Activated CD4-positive, alpha-beta T cell treated with anti-CD3 and anti-CD28 coated beads, Interleukin-2, amount 50 U/mL, for 16 hours (primary cell): ENCODE data around the gene TNK2.
"Not testable (repeated sequence)": the region's sequence is repeated elsewhere in the genome, so short reads cannot be mapped to it uniquely, and the experiment has no call there.

Experiments used
- DNase-seq: peaks from one replicate; pipeline ENCODE4 v3.0.0-alpha.2; 2020

Gene TNK2

DNA sequence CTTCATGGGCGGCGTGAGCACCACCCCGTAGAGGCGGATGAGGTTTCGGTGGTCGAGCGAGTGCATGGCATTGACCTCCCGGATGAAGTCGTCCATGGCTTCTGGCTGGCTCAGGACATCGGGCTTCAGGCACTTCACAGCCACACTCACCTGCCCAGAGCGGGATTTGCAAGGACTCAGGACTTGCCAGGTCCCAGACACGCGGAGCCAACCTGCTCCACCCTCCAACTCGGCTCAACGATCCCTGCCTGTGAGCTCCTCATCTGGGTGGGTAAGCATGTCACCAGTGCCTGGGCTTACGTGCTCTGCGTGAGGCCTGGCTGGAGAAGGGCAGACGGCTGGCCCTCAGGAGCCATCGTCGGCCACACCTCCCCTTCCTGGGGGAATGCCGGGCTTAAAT is 25.2 kb downstream of the TNK2 start:
- no peak for DNase-seq

DNA sequence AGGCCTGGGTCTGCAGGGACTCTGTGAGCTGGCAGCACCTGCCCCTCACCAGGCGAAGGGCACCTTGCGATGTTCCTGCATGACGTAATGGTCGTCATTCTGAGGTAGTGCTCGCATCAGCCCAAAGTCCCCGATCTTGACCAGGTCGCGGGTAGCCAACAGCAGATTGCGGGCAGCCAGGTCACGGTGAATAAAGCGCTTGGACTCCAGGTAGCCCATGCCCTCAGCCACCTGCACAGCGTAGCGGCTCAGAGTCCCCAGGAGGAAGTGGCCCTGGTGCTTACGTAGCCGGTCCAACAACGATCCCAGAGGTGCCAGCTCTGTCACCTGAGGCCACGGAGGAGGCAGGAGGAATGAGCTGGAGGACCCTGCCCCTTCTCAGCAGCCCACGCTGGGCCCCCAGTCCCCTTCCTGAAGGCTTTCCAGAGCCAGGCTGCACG is 26.3 kb downstream of the TNK2 start:
- DNase-seq, result no peak

DNA sequence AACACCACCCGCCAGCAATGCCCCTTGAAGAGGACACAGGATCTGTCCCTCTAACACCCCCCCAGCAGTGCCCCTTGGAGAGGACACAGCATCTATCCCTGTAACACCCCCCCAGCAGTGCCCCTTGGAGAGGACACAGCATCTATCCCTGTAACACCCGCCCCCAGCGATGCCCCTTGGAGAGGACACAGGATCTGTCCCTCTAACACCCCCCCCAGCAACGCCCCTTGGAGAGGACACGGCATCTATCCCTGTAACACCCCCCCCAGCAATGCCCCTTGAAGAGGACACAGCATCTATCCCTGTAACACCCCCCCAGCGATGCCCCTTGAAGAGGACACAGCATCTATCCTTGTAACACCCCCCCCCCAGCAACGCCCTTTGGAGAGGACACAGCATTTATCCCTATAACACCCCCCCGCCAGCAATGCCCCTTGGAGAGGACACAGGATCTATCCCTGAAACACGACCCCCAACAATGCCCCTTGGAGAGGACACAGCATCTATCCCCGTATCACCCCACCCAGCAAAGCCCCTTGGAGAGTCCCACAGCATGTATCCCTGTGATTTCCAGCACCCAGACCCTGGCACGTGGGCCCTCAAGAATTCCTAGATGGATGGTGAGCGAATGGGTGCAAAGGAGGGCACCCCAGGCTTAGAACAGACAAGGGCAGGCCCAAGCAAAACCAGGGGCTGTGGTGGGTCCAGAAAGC is 26.9 kb downstream of the TNK2 start:
- no peak for DNase-seq

DNA sequence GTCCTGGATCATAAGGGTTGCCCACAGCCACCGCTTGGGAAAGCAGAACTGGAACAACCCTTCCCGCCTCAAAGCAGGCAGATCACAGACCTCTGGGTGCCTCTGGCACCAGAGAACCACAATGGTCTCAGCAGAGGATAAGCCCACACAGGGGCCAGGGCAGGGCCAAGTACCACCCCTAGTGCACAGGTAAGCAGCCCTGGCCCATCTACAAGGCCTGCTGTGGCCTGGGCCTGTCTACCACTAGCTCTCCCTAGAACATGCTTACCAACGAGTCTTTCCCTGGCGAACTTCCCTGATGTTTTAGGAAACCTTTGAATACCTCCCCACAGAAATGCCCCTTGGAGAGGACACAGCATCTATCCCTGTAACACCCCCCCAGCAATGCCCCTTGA is 28.3 kb downstream of the TNK2 start:
- no peak for DNase-seq

- DNase-seq, result no peak
Observed at GRCh38 chr3:195879416-195880036, 28.8 kb downstream of the TNK2 start.

DNA sequence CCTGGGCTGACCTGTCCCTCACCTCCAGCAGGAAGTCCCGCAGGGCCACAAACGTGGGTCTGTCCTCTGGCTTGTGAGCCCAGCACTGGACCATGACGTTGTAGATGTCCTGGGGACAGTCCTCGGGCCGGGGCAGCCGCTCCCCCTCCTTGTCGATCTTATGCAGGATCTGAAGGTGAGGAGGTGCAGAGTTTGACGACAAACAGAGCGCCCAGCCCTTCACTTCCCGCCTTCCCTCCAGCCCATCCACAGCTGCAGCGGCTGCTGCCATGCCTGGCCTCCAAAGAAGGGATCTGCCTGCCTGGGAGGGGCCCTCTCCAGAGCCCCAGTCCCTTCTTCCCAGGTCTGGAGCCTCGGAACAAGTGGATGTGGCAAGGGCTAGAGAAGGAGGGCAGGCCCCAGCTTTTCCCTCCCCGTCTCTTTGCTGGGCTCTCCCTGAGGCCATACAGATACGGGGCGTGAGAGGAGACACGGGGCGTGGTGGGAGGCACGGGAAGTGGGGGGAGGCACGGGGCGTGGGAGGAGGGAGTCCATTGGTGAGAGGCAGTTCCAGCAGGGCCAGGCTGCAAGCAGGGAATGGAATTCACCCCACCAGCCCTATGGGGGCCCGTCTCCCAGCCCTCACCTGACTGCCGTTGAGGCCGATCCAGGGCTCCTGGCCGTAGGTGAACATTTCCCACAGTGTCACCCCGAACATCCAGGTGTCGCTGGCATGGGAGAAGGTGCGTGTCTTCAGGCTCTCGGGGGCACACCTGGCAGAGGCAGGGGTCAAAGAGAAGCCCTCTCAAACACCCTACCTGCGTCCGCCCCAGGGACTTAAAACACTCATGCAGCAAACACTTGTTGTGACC is 29.7 kb downstream of the TNK2 start:
- DNase-seq, result no peak

- no peak for DNase-seq
Observed at GRCh38 chr3:195877767-195878423, 30.5 kb downstream of the TNK2 start.

DNA sequence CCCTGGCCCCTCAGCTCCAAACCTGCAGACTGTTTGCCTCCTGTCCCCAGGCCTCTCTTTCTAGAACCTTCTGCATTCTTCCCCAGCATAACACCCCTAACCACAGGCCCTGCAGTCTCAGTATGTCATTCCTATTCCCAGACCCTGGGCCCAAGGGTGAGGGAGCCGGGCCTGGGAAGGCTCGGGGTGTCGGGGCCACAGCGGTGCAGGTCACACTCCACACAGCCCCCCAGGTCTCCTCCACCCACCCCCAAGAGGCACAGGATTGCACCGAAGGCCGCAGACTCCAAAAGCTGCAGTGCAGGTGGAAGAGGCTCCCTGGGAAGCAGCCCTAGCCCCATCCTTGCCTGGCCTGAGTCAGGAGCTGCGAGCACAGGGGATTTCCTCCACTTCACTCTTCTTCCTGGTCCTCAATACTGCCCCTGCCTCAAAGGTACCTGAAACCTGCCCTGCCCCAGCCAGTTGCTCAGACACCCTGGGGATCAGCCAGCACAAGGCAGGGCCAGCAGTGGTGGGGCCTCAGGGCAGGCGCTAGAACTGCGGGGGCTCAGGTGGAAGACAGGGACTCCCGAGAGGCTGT is 31.1 kb downstream of the TNK2 start:
- no peak for DNase-seq

GRCh38 chr3:195876297-195877064 is 31.9 kb downstream of the TNK2 start:
- peak; percentile 26 for DNase-seq

DNA sequence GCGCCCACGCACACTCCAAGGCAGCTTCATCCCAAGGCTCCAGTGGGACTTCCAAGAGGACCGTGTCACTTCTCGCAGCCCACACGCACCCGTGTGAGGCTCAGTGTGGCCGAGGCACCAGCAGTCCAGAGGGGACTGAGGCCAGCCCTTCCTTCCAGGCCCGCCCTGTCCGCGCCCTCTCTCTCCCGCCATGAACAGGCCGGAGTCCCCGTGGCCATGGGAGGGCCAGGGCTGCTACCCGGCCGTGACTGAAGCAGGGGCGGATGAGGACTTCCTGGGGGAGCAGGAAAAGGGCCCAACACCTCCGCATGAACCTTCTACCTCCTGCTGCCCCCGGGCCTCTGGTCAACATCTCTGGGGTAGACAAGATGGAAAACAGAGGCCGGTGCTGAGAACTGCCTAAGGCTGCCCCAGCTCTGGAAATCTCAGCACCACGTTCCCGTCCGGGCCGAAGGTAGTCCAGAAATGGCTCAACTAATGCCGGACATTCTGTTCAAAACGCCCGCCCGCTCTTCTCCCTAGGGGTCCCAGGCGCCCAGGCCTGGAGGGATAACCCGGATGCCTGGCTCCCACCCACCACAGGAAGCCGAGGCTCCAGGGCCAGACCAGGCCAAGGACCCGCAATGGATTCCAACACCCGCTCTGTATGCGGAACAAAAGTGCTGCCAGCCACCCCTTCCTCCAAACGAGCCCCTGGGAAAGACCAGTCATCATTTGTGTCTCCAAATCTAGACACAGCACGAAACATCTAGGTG is 32.7 kb downstream of the TNK2 start:
- DNase-seq, result no peak

- no peak for DNase-seq
Observed at GRCh38 chr3:195873971-195874370, 34.4 kb downstream of the TNK2 start.

DNA sequence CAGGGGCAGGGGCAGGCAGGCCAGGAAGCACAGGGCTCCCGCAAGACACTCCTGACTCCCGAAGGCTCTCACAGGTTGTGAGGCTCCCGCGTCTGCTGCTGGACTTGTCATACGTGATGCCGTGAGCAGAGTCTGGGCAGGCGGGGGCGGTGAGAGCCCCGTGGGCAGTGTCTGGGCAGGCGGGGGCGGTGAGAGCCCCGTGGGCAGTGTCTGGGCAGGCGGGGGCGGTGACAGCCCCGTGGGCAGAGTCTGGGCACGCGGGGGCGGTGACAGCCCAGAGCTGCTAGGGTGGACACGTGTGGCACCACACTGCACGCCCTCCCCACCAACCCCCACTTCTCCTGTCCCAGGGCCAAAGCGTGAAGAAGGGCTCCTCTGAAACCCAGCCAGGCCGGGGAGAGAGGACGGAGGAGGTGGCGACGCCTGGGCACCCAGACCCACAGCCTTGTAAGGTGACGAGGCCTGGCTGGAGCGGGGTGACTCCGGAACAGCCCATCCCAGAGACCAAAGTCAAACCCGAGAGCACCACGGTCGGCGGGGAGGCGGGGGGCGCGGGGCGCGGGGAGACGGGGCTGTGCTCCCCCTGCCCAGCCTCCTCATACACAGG is 35.0 kb downstream of the TNK2 start:
- no peak for DNase-seq

DNA sequence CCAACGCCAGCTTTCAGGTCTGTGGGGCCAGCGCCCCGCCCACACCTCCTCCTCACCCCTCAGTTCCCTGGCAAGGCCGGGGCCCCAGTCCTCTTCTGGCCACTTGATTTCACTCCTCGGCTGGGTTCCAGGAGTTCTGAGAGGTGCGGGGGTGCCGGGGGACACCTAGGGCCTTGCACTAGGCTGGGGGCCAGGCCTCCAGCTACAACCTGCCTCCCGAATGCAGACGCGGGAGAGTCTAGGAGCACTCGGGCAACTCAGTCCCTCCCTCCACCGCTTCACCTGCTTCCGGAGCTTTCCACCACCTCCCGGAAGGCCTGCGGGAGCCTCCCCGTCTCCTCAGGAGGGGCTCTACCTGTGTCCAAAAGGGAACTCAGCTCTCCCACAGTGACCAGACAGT is 35.6 kb downstream of the TNK2 start:
- DNase-seq, result no peak

DNA sequence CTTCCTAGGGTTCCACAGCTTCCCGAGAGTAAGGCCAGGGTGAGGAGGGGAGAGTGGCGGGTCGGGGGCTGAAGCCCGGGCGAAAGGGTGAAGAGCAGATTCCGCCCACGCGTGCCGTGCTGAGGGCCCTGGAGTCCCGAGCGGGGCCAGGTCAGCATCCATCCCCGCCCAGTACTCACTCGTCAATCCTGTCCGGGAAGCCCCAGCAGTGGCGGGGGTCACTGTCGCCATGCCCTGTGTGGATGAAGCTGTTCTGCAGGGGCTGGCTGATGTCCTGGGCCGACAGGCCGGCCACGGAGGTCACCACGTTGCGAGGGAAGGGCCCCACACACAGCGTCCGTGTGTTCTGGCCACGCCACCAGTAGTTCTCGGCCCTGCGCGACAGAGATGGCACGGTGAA is 36.3 kb downstream of the TNK2 start:
- no peak for DNase-seq

- not testable (repeated sequence) for DNase-seq
Observed at GRCh38 chr3:195871686-195872085, 36.7 kb downstream of the TNK2 start.

DNA sequence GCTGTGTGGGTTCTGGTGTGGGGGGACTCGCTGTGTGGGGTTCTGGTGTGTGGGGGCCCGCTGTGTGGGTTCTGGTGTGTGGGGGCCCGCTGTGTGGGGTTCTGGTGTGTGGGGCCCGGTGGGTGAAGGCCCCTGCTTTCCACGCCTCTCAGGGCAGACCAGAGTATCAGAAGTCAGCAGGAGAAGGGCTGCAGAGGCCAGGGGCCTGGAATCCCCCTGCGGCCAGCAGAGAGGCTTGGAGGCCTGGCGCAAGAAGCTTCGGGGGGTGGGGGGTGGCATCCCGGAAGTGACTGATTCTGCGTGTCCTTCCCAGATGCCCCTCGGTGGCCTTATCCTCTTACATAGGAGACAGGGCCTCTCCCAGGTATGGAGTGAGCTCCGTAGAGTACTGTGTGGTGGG is 37.4 kb downstream of the TNK2 start:
- no peak for DNase-seq

DNA sequence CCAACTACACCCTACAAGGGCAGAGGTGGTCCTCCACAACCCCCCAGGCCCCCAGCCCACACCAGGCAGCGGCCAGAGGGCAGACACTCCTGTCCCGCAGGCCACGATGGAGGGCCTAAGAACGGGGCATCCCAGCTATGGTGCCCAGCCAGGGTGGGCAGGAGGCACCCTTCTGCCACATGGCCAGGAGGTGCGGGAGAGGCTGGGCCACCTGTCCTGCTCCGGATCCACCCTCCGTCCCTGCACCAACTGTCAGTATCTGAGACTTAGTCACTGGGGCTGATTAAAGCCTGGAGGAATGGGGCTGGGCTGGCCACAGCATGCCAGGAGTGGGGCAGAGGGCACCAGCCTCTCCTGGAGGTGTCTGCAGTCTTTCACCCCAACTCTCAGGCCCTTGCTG is 37.9 kb downstream of the TNK2 start:
- no peak for DNase-seq

- DNase-seq, result no peak
Observed at GRCh38 chr3:195869413-195870001, 38.8 kb downstream of the TNK2 start.

GRCh38 chr3:195868866-195869412 is 39.4 kb downstream of the TNK2 start:
- DNase-seq, result no peak

DNA sequence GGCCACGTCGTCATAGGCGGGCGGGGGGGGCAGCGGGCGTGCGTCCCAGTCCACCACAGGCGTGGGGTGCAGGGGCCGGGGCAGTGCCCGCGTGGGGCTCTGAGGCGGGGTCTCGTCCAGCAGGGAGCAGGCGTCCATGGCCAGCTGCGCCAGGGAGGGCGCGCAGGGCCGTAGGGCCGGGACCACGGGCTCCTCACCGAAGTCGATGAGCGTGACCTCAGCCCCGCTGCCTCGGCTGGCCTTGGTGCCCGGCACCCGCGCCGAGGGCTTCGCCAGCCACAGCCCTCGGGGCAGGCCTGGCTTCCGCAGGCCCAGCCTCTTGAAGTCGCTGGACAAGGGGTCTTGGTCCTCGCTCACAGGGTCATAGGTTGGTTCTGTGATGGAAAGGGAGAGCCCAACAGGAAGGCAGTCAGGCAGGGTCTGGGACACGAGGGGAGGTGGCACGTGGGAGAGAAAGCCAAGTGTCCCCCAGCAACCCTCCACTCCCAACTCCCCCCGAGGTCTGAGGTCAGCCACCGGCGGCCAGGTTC is 40.0 kb downstream of the TNK2 start:
- DNase-seq, result no peak
